Colon (tissue), 2 donors: ENCODE measurements around the gene DLG1.
A peak's percentile ranks its signal among the peaks of the same experiment; 100 is the strongest.
"Not testable (repeated sequence)": the region's sequence is repeated elsewhere in the genome, so short reads cannot be mapped to it uniquely, and the experiment has no call there.

Experiments used
- FAIRE-seq: peaks from 2 replicates; lab custom pipeline; 2012; peaks lifted over from hg19 to GRCh38; lab: Jason Lieb, UNC
- donor health status: control.
- donor health status: control.

Gene DLG1

DNA sequence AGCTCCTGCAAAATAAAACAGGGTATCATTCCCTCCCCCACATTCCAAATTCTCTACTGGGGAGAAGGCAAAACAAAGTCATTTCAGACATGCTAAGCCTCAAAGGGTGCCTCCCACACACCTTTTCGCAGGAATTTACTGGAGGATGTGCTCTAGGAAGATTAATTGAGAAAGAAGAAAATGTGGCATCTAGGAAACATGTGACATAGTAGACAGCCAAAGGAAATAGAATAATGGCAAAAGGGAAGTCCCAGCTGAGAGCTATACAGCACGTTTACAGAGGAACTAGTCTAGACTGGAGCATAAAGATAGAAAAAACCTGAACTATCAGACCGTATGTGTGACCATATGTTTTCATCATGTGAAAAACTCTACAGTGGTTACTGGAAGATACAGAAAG lies 210.0 kb downstream of the DLG1 start:
- FAIRE-seq: no peak

DNA sequence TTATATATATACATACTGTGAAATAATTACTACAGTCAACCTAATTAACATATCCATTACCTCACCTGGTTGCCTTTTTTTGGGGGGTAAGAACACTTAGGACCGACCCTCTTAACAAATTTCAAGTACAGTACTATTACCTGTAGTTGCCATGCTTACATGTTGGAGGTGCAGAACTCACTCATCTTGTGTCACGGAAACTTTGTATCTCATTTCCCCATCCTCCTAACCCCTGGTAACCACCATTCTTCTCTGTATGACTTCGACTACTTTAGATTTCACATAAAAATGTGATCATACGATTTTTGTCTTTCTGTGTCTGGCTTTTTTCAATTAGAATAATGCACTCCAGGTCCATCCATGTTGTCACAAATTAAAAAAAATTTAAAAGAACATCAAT lies 213.3 kb downstream of the DLG1 start:
- FAIRE-seq: no peak

DNA sequence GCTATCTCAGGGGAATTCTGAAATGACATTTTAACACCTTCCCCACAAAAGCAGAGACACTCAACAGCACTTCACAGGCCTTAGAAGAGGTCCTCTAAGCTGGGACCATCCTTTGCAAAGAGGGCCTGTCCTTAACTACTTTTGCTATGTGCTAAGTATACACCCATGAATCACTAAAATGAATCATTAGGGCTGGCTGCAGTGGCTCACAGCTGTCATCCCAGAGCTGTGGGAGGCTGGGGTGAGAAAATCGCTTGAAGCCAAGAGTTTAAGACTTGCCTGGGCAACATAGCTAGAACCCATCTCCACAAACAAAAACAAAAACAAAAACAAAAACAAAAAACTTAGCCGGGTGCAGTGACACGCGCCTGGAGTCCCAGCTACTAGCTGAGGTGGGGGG lies 214.9 kb downstream of the DLG1 start:
- no peak for FAIRE-seq

DNA sequence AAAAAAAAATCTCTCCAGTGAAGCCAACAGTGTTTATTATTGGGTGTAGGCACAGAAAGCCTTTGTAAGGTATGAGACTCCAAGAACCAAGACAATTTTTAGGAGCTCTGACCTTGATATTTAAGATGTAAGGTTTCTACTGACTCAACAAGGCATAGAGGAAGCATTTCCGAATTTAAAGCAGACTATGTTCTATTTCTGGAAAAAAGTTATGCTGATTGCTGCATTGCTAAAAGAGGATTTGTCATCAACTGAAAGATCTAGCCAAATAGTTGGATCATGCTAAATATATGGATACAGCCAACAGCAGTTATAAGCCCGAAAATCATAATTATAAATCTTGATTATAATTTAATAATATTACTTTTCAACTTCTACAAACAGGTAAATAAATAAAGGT lies 215.5 kb downstream of the DLG1 start:
- FAIRE-seq: no peak

DNA sequence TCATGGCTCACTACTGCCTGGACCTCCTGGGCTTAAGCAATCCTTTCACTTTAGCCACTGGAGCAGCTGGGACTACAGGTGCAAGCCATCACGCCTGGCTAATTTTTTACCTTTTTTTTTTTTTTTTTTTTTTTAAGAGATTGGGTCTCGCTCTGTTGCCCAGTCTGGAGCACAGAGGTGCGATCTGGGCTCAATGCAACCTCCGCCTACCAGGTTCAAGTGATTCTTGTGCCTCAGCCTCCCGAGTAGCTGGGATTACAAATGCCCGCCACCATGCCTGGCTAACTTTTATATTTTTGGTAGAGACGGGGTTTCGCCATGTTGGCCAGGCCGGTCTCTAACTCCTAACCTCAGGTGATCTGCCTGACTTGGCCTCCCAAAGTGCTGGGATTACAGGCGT lies 218.1 kb downstream of the DLG1 start:
- no peak for FAIRE-seq

DNA sequence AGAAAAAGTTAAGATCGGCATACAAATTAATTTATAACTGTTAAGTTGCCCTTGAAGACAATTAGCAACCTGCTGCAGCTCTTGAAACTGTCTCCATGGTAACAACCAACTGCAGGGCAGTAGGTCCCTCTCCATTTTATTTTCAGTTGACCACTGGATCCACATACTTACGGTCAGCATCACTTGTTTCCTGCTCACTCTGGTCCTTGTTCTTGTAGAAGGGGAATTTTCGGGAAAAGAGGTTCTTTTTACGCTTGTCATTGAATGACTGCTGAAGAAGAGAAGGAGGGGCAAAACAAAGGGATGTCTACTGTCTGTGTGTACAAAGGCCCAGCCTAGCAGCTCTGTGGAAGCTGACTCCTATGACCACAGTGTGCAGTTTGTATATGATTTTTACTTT lies 222.0 kb downstream of the DLG1 start:
- FAIRE-seq: no peak

DNA sequence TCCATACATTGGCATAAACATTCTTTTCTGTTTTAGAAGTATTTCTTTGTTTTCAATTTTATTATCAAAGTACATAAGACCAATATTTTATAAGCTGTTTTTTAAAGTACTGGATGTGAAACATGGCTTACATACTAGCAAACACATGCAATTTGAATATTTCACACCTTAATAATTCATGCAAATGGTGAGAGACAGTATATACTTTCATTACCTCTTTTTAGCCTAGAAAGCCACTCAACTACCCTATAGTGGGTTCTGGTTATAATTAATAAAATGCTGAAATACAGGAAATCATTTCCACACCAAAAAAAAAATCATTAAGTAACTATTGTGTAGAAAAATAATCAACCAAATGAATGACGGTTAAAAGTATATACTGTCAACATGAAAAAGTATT lies 230.3 kb downstream of the DLG1 start:
- FAIRE-seq: peak; percentile 33

DNA sequence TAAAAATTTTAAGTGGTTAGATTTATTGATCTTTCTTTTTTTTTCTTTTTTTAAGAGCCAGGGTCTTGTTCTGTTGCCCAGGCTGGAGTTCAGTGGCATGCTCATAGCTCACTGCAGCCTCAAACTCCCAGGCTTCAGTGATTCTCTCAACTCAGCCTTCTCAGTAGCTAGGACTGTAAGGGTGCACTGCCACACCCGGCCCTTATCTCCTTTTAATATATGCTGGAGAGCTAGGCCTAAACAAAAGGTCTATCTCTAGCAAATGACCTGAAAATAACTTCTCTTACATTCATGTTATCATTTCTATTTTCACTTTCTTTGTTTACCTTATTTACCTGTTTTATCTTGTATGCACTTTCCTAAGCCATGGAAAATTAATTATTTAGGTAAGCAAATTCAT lies 233.6 kb downstream of the DLG1 start:
- no peak for FAIRE-seq

DNA sequence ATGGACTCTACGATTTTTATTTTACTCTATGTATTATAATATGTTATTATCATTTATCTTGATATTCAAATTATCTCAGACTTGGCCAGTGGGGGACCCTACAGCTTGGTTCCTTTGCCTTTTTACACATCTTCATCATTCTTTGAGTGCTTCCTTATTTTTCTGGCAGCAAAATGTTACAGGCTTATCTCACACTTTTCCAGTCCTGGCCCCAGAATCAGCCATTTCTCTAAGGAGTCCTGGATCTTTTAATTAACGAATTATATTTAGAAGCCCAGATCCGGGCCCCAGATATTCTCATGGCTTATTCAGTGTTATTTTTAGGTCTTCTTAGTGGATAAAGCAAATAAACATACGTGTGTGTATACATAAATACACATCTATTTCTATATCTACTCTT lies 236.0 kb downstream of the DLG1 start:
- no peak for FAIRE-seq

DNA sequence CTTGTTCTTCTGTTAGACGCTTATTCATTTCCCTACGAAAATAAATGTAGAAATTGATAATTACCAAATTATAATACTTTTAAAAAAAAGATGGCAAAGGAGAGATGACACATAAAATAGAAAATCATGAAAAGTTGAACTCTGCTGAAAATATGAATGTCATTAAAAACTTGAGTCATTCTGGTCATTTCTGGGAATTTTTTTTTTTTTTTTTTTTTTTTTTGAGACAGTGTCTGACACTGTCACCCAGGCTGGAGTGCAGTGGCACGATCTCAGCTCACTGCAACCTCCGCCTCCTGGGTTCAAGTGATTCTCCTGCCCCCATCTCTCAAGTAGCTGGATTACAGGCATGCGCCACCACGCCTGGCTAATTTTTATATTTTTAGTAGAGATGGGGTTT lies 246.8 kb downstream of the DLG1 start:
- FAIRE-seq: not testable (repeated sequence)

DNA sequence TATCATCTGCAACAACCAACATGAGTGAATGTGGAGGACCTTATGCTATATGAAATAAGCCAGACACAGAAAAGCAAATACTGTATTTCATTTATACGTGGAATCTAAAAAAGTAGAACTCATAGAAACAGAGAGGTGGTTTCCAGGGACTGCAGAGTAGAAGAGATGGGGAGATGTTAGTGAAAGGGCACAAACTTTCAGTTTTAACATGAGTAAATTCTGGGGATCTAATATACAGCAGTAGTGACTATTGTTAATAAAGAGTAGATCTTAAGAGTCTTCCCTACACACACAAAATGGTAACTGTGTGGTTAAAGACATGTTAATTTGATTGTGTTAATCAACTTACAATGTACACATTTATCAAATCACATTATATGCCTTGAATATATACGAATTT lies 247.9 kb downstream of the DLG1 start:
- no peak for FAIRE-seq

DNA sequence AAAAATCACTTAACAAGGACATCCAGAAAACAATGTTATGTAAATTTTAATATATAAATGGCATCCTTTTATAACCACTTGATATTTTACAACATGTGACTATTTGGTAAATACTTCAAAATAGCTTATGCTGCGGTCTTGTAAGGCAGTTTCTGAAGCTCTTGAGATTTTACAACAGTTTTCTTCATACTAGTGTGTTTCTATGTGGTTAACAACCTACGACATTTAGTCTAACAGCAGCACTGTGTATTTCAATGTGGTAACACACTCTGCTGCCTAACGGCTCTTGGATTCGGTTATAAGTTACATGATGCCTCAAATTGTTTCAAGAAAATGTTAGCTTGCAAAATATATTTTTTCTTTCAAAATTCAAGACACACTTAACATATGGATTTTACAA lies 255.9 kb downstream of the DLG1 start:
- no peak for FAIRE-seq

DNA sequence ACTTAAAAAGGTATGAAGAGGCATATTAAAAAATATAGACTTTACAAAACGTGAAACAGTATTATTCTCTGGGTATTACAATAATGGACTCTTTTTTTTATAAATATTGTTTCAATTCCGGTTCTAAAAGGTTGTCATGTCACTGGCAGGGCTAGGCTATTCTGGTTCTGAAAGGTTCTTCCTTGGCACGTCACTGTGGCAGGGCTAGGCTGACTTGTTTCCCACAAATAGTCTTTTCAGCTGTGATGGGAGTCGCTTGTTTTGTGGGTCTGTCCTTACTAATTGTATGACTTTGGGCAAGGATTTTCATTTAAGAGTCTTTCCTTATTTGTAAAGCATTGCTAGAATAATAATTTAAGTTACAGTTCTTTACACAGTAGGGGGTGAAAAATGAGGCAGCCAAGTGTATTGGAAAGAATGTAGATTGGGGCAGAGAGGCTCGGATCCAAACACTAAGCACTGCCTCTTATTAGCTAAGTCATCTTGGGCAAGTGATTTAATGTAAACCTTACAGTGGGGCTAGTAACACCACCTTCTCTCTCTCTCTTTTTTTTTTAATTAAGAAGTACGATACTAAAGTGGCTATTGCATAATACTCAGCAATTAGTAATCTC lies 256.4 kb downstream of the DLG1 start:
- FAIRE-seq: no peak

DNA sequence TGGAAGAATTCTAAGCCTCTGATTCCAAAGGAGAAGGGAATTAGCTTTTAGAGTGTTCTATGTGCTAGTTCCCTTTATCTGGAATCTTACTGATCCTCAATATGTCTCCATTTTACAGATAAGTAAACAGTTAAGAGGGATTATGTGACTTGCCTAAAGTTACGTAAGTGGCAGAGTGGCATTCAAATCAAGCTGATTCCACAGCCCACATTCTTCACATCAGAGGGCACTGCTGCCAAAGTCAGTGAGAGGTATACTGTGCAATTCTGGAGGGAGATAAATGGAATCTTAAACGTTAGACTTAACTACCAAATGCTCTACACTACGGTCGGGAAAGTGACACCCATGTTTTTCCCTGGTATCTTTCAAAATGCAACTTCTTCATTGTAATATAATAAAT lies 257.8 kb downstream of the DLG1 start:
- FAIRE-seq: no peak

DNA sequence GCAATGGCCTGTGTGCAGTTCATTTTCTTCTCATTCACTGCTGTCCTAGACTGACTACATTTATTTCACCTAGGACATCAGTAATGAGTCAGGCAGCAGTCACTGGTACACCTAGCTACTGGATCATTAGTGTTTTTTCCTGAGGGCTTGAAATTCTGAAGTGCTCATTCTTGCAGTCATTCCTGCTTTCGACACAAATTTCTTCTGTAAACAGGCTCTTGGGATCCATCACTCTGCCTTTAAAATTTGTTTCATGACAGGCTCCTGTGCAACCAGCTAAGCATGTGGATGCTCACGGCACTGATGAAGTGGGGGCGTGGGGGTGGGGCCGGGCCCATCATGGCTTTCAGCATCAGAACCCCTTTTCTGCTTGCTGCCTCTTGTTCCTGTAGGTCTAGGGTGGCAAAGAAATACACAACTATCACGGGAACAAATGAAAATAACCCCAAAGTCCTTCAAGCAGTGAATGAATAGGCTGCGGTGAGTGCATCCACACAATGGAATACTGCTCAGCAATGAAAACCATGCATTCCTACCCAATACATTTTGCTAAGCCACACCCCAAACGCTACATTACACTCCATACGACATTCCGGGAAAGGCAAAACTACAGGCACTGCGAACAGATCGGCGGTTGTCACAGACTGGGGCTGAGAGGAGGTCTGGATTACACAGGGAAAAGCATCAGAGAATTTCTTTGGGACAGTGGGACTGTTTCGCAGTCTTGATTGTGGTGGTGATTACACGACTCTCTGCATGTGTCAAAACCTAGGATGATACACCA lies 259.5 kb downstream of the DLG1 start:
- no peak for FAIRE-seq

DNA sequence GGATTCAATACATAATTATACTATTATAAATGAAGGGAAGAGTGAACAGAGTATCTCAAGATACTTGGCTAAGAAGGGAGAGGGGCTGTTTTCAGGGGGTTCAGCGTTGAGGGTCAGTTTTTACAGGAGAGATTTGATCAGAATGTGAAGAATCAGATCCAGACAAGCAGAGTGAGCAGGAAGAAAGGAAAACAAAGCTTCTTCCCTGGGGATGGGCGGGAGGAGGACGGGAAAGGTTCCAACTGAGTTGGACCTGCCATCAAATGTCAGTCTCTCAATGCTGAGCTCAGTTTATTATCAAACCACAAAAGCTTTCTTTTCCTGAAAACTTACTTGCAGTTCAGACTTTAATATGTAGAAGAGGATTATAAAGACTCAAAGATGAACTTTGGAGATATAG lies 262.8 kb downstream of the DLG1 start:
- FAIRE-seq: no peak

DNA sequence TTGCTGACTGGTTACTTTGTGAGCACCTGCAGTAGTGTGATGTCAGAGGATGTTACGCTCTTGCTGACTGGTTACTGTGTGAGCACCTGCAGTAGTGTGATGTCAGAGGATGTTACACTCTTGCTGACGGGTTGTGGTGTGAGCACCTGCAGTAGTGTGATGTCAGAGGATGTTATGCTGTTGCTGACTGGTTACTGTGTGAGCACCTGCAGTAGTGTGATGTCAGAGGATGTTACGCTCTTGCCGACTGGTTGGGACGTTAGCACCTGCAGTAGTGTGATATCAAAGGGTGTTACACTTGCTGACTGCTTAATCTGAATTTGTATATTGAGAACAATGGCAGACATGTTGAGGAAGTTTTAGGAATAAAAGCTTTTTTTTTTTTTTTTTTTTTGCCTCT lies 263.6 kb downstream of the DLG1 start:
- FAIRE-seq: not testable (repeated sequence)

DNA sequence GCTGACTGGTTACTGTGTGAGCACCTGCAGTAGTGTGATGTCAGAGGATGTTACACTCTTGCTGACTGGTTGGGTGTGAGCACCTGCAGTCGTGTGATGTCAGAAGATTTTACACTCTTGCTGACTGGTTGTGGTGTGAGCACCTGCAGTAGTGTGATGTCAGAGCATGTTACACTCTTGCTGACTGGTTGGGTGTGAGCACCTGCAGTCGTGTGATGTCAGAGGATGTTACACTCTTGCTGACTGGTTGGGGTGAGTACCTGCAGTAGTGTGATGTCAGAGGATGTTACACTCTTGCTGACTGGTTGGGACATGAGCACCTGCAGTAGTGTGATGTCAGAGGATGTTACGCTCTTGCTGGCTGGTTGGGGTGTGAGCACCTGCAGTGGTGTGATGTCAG lies 264.6 kb downstream of the DLG1 start:
- FAIRE-seq: not testable (repeated sequence)

DNA sequence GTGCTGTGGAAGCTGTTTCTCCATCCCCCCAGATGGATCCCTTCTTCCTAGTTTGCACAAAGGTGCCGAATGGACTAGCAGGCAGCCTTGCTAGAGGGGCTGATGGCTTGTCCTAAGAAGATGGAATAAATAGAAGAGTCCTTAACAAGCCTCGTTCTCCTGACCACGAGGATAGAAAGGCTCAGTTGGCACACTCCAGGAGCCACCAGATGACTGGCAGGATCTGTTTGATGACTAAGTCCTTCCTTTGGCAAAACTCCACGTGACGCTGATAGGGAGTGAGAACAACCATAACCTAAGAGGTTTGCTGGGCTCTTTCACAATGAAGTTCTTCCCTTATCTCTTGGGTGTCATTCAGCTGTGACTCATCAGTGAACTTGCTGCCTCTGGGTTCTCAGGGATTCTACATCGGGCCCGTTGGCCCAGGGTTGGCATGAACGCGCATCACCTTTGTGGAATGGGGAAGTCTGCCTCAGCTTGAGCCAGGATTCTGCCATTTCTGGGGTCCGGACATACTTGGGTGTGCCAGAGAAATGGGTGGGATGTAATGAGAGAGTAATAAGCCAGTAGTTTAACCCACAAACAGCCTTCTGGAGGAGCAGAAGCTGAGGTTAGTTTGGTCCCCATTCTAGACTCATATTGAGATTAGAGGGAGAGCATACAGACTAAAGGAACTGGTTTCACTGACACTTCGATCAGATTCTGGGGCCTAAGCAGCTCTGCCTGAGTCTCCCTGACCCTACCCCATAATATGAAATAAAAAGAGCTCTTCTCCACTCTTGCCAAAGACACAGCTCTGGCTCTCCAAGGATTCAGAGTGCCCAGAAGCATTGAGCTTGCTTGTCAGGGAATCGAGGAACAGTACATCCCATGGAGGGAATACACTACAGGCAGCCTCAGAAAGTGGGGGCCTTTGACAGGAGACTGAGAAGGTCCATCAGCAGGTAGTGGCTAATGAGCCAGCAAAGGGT lies 266.8 kb downstream of the DLG1 start:
- FAIRE-seq: no peak

DNA sequence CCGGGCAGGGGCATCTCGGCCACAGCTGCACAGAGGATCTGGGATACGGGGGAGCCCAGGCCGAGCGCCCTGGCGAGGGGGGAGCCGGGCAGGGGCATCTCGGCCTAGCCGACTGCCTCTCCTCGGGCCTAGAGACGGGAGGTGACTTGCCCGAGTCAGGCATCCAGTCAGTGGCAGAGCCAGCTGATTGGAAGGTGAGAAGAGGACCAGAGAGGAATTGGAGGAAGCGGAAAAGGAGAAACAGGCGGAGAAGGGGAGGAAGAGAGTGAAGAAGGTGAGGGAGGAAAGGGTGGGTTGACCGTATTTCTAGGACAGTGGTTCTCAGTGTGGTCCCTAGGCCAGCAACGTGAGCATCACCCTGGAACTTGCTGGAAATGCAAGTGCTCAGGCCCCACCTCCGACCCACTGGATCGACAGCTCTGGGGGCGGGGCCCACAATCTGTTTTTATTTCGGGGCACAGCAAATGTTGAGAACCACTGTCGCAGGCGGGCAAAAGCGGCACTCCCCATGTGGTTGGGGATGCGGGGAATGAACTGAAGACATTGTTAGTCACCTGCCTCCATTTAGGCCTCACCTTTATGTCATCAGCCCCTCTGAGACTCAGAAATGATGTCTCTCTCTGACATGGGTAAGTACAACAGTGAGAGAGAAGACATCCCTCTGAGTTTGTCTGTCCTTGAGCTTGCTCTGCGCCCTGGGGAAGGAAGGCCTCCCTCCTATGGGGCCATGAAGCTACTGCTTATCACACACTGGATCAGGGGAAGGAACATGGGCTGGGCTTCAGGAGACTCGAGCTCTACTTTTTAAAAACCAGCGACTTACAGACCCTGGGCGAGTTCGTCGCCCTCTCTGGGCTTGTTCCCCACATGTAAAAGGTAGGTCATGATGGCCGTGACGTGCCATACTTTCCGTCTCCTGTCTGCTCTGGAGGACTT lies 267.8 kb downstream of the DLG1 start:
- no peak for FAIRE-seq

DNA sequence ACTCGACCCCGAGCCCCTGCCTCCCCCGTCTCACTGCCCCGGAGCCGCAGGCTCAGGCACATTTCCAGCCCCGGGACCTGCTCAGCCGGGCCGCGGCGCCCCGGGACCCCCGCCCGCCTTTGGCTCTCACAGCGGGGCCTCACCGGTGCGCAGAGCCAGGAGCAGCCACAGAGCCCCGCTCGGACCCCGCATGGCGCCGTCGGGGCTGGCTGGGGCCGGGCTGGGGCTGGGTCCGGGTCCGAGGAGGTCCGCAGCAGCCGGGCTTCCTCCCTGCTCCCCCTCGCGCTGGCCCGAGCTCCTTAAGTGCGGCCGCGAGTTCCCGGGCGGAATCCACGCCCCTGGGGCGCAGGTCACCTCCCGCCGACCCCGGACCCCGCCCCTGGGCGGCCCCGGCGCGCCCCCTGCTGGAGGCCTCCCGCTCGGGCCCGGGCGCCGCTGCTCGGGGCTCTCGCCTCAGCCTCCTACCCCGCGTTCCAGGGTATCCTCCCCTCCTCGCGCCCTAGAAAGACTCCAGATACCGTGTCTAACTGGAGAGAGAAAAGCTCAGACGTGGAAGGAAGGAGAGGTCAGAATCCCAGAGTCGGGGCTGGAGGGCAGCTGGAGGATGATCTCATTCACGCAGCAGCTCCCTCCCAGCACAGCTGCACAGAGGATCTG lies 268.8 kb downstream of the DLG1 start, which contains the start of gene MELTF:
Gene MELTF, minus strand, starts transcription at position 307 of the 657 bp plus-strand sequence. Its CDS starts 115 bp downstream, at position 192.
- no peak for FAIRE-seq
